T-helper 1 cell (primary cell): Measurements from ENCODE around the gene TNFRSF9.

ENCODE experiments used
- DNase-seq, 5 donors: peaks; one replicate each; pipeline ENCODE4 v3.0.0-alpha.2; 2012 to 2020

The TNFRSF9 gene

DNA sequence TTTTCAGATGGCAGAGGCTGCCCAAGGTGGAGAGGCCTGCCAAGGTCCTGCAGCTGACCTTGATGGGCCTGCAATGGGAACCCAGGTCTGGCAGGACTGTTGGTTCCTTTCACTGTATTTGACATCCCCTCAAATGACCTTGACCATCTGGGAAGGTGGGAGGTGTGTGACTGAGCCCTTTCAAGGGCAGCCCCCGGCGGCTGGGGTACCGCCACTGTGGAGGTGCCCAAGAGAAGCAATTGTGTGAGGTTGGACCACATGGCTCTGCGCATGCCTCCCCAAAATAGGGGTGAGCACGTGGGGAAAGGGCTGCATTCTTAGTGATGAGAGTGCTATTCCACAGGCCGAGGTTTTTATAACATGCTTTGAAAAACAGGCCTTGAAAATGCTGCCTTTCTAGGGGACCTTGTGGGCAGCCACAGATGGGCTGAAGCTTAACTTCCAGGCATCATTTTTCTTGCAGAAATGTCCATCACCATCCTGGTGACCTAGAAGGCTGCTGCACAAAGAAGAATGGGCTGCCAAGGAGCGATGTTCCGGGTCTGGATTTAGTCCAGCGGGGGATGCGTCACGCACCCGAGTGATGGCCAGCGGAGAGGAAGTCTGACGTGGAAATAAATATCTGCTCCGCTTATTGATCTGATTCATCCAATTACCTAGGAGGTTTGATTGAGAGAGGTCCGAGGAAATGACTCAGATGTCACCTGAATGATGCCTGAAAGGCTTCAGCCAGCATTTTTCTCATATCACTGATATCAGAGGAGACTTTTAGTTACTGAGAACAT is 71.3 kb downstream of the TNFRSF9 start:
- DNase-seq, result no peak

DNA sequence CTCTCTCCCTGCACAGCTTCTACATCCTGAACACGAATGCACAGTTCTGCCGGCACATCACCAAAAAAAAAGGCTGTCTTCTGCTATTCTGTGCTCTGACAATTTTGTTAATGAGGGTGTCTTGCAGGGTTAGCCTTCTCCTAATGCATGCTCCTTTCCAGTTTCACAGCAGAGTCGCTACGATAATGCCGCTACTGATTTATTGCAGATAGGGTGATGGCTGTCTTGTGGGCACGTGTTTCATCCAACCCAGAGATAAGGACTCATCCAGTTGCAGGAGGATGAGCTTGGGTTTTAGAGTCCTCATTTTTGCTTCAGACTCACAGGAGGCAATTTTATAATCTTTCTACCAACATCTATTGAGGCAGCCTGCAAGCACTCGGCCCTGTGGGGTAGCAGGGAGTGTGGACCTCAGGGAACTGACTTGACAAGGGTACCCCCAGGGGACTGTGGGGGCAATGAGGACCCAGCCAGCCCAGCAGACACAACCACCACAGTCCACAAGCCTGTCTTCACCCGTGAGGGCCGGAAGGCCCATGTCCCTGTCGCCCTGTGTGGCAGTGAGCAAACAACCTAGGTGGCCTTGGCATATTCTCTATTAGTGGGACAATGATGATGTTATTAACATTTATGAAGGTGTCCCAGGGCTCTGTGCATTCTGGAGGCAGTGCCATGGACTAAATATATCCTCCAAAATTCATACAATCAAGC is 72.4 kb downstream of the TNFRSF9 start:
- no peak for DNase-seq

DNA sequence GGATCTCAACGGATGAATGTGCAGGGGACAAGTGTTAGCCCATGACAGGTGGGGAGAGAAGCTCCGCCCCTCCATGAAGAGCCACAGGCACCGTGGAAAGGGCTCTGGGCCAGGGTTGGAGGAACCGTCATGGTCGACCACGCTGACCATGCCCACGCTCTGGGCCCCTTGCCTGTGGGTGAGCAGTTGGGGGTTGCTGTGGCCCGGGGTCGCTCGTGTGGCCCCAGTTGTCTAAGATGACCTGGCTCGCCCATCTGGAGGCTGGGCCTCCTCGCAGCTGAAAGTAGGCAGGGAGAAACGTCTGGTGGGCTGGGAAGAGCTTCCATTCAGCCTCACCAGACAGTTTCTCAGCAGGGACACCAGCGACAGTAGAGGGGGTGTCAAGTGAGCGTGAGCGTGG is 74.7 kb downstream of the TNFRSF9 start:
- DNase-seq, result no peak
